Suppressor macrophage treated with lipopolysaccharide for 1 hour (primary cell): ENCODE data around the gene NSMF.

Experiments used
- DNase-seq, 3 donors: peaks; one replicate each; pipeline ENCODE4 v3.0.0-alpha.2; 2020 to 2022

The NSMF gene

DNA sequence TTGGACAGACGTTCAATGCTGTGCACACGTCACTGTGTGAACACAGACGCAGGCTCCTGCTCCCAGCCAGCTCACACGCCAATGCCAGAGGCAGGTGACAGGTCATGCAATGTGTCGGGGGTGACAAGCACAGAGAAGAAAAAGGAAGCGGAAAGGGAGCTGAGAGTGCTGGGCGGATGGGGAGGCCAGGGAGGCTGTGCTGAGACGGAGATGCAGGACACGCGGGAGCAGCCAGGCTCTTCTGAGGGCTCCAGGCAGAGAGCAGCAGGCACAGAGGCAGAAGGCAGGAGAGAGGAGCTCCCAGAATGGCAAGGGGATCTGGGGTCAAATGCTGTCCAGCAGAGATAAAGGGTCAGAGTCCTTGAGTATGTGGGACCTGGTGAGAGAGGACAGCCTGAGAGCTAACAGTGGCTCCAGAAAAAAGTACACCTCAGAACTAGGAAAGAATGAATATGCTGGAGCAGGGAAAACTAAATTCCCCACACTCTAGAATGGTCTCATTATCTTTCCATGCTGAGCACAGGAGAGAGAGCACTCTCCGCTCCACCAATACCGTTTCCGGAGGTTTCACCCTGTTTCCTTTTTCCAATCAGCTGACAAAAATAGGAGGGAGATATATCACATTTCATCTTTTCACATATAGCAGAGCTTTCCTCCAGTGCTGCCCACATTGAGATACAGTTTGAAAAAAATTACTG lies 32.8 kb upstream of the NSMF start:
- DNase-seq, result no peak

DNA sequence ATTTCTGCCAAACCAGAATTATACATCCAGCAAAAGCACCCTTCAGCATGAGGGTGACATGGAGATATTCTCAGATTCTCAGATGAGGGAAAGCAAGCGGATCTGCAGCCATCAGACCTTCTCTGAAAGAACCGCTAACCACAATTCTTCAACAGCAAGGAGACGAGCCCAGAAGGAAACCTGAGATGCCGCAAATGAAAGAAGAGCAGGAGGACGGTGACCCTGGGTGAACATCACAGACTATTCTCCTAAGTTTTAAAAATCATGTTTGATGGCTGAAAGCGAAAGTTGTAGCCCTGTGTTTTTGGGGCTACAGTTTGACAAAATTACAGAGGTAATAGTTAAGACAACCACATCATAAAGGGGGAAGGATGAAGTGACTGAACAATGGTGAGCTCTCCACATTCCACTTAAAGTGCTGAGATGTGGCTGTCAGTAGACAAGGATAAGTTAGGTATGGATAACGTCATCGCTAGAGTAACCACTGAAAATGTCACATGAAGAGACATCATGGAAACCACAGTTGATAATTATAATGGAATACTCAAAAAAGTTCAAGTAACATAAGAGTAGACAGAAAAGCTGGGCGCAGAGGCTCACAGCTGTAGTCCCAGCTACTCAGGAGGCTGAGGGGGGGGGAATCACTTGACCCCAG lies 31.5 kb upstream of the NSMF start:
- no peak for DNase-seq

- no peak for DNase-seq
Observed at GRCh38 chr9:137488906-137489305, 29.8 kb upstream of the NSMF start.

DNA sequence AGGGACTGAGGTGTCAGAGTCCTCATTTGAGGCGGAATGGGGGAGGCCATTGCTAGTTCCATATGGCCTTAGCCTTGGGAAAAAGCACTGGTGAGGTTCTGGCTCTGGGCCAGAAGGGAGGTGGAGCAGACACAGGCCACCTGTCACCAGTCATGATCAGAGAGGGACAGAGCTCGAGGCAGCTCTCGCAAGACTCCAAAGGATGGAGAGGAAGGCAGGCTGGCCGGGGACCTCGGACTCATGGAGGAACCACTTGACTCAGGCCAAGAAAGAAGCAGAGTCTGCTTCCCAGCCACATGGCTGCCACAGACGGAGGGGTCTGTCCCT lies 29.2 kb upstream of the NSMF start:
- no peak for DNase-seq

GRCh38 chr9:137487454-137488326 lies 28.6 kb upstream of the NSMF start:
- DNase-seq, result no peak

GRCh38 chr9:137486545-137487453 lies 27.7 kb upstream of the NSMF start:
- no peak for DNase-seq

- DNase-seq, result no peak
Observed at GRCh38 chr9:137486141-137486490, 27.0 kb upstream of the NSMF start.

GRCh38 chr9:137485343-137486140 lies 26.4 kb upstream of the NSMF start:
- DNase-seq, result no peak

DNA sequence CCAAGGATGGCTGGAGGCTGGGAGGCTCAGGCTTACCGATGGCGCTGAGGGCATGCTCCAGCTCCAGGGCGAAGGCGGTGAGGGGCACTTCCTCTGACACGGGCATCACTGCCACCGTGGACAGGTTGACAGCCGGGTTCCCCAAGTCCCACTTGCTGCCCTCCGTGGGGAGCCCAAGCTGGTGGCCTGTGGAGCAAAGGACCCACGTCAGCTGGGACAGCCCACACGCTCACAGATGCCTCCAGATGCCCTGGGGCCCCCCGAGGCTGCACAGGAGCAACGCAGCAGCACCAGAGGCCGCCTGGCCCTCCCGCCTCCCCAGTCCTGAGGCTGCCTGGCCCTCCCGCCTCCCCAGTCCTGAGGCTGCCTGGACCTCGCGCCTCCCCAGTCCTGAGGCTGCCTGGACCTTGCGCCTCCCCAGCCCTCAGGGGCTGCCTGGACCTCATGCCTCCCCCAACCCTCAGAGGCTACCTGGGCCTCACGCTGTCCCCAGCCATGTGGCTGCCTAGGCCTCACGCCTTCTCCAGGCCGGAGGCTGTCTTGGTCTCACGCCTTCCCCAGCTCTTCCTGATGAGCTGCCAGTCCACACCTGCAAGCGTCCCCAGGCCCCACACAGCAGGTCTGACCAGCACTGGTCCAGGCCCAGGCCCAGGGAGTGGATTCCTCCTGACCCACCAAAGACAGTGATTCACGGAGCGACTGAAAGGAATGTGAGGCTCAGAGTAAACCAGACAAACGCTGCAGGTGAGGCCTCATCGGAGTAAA lies 25.6 kb upstream of the NSMF start:
- no peak for DNase-seq

- DNase-seq, result peak; percentile 87 to 90 (median 88)
Observed at GRCh38 chr9:137482094-137482781, 23.1 kb upstream of the NSMF start.

DNA sequence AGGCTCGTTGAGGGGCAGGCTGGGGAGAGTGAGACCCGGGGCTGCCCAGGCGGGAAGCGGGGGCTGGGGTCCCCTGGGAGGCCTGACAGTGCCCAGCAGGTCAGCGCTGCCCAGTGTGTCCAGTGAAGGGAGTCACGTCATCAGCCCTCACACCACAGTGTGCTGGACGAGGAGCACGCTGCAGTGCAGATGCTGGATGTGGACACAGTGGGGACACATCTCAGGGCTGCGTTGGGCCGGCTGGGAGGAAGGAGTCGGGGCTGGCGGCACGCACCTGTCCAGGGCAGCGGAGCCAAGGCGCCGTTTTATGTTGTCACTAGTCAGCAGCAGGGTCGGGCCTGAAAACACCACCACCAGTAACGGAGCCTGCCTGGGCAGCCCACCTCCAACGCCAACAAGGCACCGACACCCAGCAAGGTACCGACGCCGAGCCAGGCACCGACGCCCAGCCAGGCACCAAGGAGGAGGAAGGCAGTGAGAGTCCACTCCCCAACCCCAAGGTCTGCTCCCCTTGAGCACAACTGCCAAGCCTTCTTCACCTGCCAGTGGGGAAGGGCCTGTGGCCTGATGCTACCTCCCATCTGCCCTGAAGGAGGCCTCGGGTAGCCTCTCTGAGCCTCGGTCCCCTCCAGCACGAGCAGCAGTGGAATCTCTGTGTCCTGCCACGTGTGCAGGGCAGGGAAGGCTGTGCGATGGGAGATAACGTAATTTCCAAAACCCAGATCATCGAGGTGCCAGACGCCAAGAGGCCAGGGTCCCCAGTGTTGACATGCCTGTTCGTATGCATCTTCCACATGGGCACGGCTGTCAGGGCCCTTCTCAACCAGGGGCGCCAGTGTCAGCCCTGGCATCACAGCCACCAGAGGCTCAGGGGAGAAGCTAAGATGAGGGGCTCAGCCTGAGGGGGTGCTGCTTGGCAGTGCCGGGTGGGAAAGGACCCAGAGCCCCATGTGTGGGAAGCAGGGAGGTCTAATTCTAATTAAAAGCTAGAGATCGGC lies 21.9 kb upstream of the NSMF start:
- DNase-seq, result no peak

GRCh38 chr9:137479892-137480685 lies 21.0 kb upstream of the NSMF start:
- no peak for DNase-seq

- no peak for DNase-seq
Observed at GRCh38 chr9:137478962-137479861, 20.1 kb upstream of the NSMF start.

- DNase-seq, result no peak
Observed at GRCh38 chr9:137478613-137478961, 19.5 kb upstream of the NSMF start.

DNA sequence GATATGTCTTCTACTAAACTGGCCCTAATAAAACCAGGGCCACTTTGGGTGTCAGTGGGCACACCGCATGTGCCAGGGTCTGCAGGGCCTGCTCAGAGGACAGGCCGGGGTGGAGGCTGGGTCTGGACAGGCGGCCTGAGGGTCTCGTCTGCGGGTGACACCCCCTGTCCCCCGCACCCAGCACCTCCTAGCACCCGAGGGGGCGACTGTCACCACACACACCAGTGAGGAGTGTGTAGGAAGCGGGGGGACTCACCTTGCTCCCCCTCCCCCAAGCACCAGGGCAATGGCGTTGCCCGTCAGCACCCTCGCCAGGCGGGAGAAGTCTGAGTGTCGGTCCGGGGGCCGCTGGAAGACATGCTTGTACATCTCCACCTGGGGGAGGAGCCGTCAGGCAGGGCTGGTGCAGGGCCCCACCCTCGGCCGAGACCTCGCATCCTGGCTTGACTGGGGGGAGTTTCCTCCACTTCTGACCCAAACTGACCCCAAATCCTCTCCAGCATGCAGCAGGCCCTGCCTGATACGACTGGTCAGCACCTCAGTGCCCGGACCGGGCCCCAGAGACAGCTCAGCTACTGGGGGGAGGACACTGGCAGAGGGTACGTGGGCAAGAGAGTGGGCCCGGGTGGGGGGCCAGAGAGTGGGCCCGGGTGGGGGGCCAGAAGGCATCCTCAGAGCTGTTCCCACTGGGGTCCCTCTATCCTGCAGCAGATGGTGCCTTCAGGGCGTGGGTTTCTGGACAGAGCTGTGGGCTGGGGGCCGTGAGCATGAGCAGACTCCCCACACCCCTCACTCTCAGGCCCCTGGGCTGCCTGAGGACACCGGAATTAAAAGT lies 18.9 kb upstream of the NSMF start:
- DNase-seq, result no peak

GRCh38 chr9:137476856-137477255 lies 17.7 kb upstream of the NSMF start:
- DNase-seq, result no peak

DNA sequence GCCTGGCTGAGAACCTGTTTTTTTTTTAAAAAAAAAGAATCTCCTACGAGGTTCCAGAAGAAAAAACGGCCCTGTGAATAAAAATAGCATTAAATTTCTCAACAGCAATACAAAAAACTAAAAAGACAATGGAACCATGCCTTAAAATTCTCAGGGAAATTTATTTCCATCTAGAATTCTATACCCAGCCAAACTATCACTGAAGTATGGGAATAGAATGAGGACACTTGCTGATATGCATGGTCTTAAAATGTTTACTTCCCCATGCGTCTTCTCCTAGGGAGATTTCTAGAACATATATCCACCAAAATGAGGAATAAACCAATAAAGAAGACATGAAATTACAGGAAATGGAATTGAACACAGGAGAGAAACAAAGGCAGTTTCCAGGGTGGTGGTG lies 16.5 kb upstream of the NSMF start:
- no peak for DNase-seq
